GM23338 (cell line): ENCODE results near the gene ACTR6. TPM values are rescaled to one million over a fixed set of nuclear protein-coding genes. Genes with fewer than 3 reads are reported as not detected.
A peak's percentile ranks its signal among the peaks of the same experiment; 100 is the strongest.

Source experiments
- ATAC-seq: fragments of 200-7000 bp; cut with Tn5 transposase; 3 replicates; pipeline ENCODE4 v1.9.1; 2020
- DNase-seq: peaks from one replicate; pipeline ENCODE4 v3.0.0-alpha.2; 2015; ENCODE audit warnings: low spot score
- H2AFZ ChIP-seq: fragments of 200-600 bp; sonication (generic); 2 replicates; pipeline ENCODE4 v1.8.0; 2016; ENCODE audit warnings: antibody characterized with exemption, mild to moderate bottlenecking, moderate library complexity
- H3F3A ChIP-seq: fragments of 200-600 bp; sonication (generic); replicated peaks from 2 replicates; pipeline ENCODE4 v1.8.0; 2017; ENCODE audit warnings: antibody characterized with exemption, mixed run types, low read depth
- H3K27ac ChIP-seq: fragments of 200-600 bp; sonication (generic); 2 replicates; pipeline ENCODE4 v1.6.1; 2016; ENCODE audit warnings: low read depth
- H3K27me3 ChIP-seq: fragments of 200-600 bp; sonication (generic); 2 replicates; pipeline ENCODE4 v1.8.0; 2016; ENCODE audit warnings: mild to moderate bottlenecking, mixed run types, moderate library complexity; ENCODE audit not compliant: insufficient read depth
- H3K36me3 ChIP-seq: fragments of 200-600 bp; sonication (generic); 2 replicates; pipeline ENCODE4 v1.8.0; 2016; ENCODE audit warnings: mild to moderate bottlenecking; ENCODE audit not compliant: insufficient read depth
- H3K4me1 ChIP-seq: fragments of 200-600 bp; sonication (generic); 2 replicates; pipeline ENCODE4 v1.8.0; 2016; ENCODE audit warnings: mild to moderate bottlenecking, moderate library complexity; ENCODE audit not compliant: insufficient read depth
- H3K4me2 ChIP-seq: fragments of 200-600 bp; sonication (generic); 2 replicates; pipeline ENCODE4 v1.7.1; 2017; ENCODE audit warnings: mixed run types
- H3K4me3 ChIP-seq: fragments of 200-600 bp; sonication (generic); 2 replicates; pipeline ENCODE4 v1.6.1; 2016; ENCODE audit warnings: mixed run types
- H3K79me2 ChIP-seq: fragments of 200-600 bp; sonication (generic); replicated peaks from 2 replicates; pipeline ENCODE4 v1.8.0; 2017; ENCODE audit warnings: mild to moderate bottlenecking; ENCODE audit not compliant: insufficient read depth
- H3K9me2 ChIP-seq: fragments of 200-600 bp; sonication (generic); 2 replicates; pipeline ENCODE4 v1.8.0; 2017; ENCODE audit not compliant: insufficient read depth
- H4K20me1 ChIP-seq: fragments of 200-600 bp; sonication (generic); replicated peaks from 2 replicates; pipeline ENCODE4 v1.8.0; 2017; ENCODE audit warnings: mild to moderate bottlenecking; ENCODE audit not compliant: insufficient read depth
- H3K27ac Mint-ChIP-seq: 2 replicates; pipeline ENCODE4 v1.8.0; 2020; ENCODE audit warnings: inconsistent platforms, mild to moderate bottlenecking, moderate library complexity, mixed read lengths
- H3K27me3 Mint-ChIP-seq: 3 replicates; pipeline ENCODE4 v1.8.0; 2022; ENCODE audit warnings: low read depth, mild to moderate bottlenecking, moderate library complexity, mixed read lengths, inconsistent platforms; ENCODE audit not compliant: insufficient read depth, poor library complexity
- H3K36me3 Mint-ChIP-seq: 3 replicates; pipeline ENCODE4 v1.8.0; 2021; ENCODE audit warnings: low read depth, mild to moderate bottlenecking, inconsistent platforms, moderate library complexity, mixed read lengths
- H3K4me1 Mint-ChIP-seq: 3 replicates; pipeline ENCODE4 v1.8.0; 2020; ENCODE audit warnings: mild to moderate bottlenecking, inconsistent platforms, mixed read lengths
- H3K4me3 Mint-ChIP-seq: 3 replicates; pipeline ENCODE4 v1.8.0; 2021; ENCODE audit warnings: moderate library complexity, mild to moderate bottlenecking, inconsistent platforms, mixed read lengths
- H3K9me3 Mint-ChIP-seq: 3 replicates; pipeline ENCODE4 v1.8.0; 2020; ENCODE audit warnings: moderate library complexity, mild to moderate bottlenecking, inconsistent platforms, mixed read lengths
- CREB1 ChIP-seq: fragments of 250-450 bp; sonication (Bioruptor Pico); IDR thresholded peaks from 2 replicates; pipeline ENCODE4 v1.5.0; 2020; ENCODE audit warnings: low read depth, mild to moderate bottlenecking, moderate library complexity
- CTCF ChIP-seq, 2 experiments: fragments of 200-600 bp in 1 of 2; sonication (generic) in 1 of 2; conservative IDR thresholded peaks; 2 replicates each; pipeline versions ENCODE4 v1.5.1 to v1.6.1; 2016 to 2017; ENCODE audit warnings: antibody characterized with exemption in 2 of 2, low read depth in 2 of 2, mild to moderate bottlenecking in 2 of 2, moderate library complexity in 1 of 2
- EZH2 ChIP-seq: fragments of 200-600 bp; sonication (generic); IDR thresholded peaks from one replicate; pipeline ENCODE4 v1.8.0; 2017; ENCODE audit warnings: antibody characterized with exemption, mild to moderate bottlenecking, low read depth; ENCODE audit not compliant: unreplicated experiment
- EZH2phosphoT487 ChIP-seq: fragments of 200-600 bp; sonication (generic); IDR thresholded peaks from one replicate; pipeline ENCODE4 v1.8.1; 2018; ENCODE audit warnings: antibody characterized with exemption; ENCODE audit not compliant: unreplicated experiment
- JUNB ChIP-seq: IDR thresholded peaks from one replicate; pipeline ENCODE4 v1.6.1; 2016; ENCODE audit warnings: antibody characterized with exemption; ENCODE audit not compliant: unreplicated experiment
- NANOG ChIP-seq: IDR thresholded peaks from 2 replicates; pipeline ENCODE4 v1.6.1; 2016; ENCODE audit warnings: antibody characterized with exemption, borderline replicate concordance
- POLR2AphosphoS5 ChIP-seq: IDR thresholded peaks from 2 replicates; pipeline ENCODE4 v1.6.1; 2016; ENCODE audit warnings: antibody characterized with exemption, low read depth
- STAT1 ChIP-seq: IDR thresholded peaks from one replicate; pipeline ENCODE4 v1.6.1; 2016; ENCODE audit warnings: antibody characterized with exemption; ENCODE audit not compliant: unreplicated experiment
- ZNF114 ChIP-seq: fragments of 250-450 bp; sonication (Bioruptor Pico); IDR thresholded peaks from 2 replicates; pipeline ENCODE4 v1.5.0; 2020; ENCODE audit warnings: mild to moderate bottlenecking, moderate library complexity
- ZNF331 ChIP-seq: fragments of 250-450 bp; sonication (Bioruptor Pico); IDR thresholded peaks from 2 replicates; pipeline ENCODE4 v1.5.0; 2020; ENCODE audit warnings: low read depth, mild to moderate bottlenecking, moderate library complexity
- ZNF462 ChIP-seq: fragments of 250-450 bp; sonication (Bioruptor Pico); IDR thresholded peaks from 2 replicates; pipeline ENCODE4 v1.5.0; 2020; ENCODE audit warnings: mild to moderate bottlenecking, moderate library complexity
- polyA plus RNA-seq: library from polyadenylated mRNA; unstranded; fragments of >200 nt; fragmentation: Nextera tagmentation; extraction: Ambion mirVana; gene quantifications from 2 replicates; pipeline ENCODE4 v1.2.1, GENCODE V29; 2016
- total RNA-seq: library from RNA; depleted of rRNA; stranded (reverse); fragments of >200 nt; shearing (Covaris generic); gene quantifications from 2 replicates; pipeline ENCODE4 v1.2.3, GENCODE V29; 2014
- TF ChIP-seq, protein P1 (sequence below): IDR thresholded peaks from one replicate; pipeline ENCODE4 v1.6.1; 2018; ENCODE audit warnings: antibody characterized with exemption; ENCODE audit not compliant: unreplicated experiment
- TF ChIP-seq, protein P2 (sequence below): IDR thresholded peaks from 2 replicates; pipeline ENCODE4 v1.6.1; 2016; ENCODE audit warnings: antibody characterized with exemption

The ACTR6 gene
- total and polyA plus RNA-seq, 2 experiments from 2014 or later: 30.1 to 42.5 TPM

GRCh38 chr12:100185361-100185894 is 15.2 kb upstream of the ACTR6 start:
- H3K4me1 ChIP-seq: no peaks in the 10 kb centered on the region
- no peak for TF ChIP-seq NANOG
- no peak for TF ChIP-seq ZNF331
- TF ChIP-seq EZH2phosphoT487: no peak
- TF ChIP-seq EZH2: no peak
- TF ChIP-seq CREB1: no peak
- TF ChIP-seq ZNF462 (CRISPR knock-in tag): no peak
- no peak for TF ChIP-seq JUNB
- no peak for TF ChIP-seq POLR2AphosphoS5
- no peak for TF ChIP-seq ZNF114 (CRISPR knock-in tag)
- TF ChIP-seq, protein P1, sequence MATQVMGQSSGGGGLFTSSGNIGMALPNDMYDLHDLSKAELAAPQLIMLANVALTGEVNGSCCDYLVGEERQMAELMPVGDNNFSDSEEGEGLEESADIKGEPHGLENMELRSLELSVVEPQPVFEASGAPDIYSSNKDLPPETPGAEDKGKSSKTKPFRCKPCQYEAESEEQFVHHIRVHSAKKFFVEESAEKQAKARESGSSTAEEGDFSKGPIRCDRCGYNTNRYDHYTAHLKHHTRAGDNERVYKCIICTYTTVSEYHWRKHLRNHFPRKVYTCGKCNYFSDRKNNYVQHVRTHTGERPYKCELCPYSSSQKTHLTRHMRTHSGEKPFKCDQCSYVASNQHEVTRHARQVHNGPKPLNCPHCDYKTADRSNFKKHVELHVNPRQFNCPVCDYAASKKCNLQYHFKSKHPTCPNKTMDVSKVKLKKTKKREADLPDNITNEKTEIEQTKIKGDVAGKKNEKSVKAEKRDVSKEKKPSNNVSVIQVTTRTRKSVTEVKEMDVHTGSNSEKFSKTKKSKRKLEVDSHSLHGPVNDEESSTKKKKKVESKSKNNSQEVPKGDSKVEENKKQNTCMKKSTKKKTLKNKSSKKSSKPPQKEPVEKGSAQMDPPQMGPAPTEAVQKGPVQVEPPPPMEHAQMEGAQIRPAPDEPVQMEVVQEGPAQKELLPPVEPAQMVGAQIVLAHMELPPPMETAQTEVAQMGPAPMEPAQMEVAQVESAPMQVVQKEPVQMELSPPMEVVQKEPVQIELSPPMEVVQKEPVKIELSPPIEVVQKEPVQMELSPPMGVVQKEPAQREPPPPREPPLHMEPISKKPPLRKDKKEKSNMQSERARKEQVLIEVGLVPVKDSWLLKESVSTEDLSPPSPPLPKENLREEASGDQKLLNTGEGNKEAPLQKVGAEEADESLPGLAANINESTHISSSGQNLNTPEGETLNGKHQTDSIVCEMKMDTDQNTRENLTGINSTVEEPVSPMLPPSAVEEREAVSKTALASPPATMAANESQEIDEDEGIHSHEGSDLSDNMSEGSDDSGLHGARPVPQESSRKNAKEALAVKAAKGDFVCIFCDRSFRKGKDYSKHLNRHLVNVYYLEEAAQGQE: no peak
- no peak for TF ChIP-seq STAT1
- TF ChIP-seq, protein P2, sequence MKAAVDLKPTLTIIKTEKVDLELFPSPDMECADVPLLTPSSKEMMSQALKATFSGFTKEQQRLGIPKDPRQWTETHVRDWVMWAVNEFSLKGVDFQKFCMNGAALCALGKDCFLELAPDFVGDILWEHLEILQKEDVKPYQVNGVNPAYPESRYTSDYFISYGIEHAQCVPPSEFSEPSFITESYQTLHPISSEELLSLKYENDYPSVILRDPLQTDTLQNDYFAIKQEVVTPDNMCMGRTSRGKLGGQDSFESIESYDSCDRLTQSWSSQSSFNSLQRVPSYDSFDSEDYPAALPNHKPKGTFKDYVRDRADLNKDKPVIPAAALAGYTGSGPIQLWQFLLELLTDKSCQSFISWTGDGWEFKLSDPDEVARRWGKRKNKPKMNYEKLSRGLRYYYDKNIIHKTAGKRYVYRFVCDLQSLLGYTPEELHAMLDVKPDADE: no peak
- no peak for TF ChIP-seq CTCF (conservative IDR thresholded peaks at IDR 0.05; ENCODE audit: low read depth in 2 of 2)
- H3K4me1 Mint-ChIP-seq: peaks cover 8% of the 10 kb centered on the region
- no peaks in the 10 kb centered on the region for H3K27me3 ChIP-seq
- H3K27ac Mint-ChIP-seq: peak overlapping the region; percentile 55; the same call in 1 of the 2 replicates
- no peak overlapping the region for H3K4me2 ChIP-seq
- H3F3A ChIP-seq: no peaks in the 10 kb centered on the region
- H4K20me1 ChIP-seq: no peaks in the 10 kb centered on the region
- ATAC-seq: peak; percentile 39; the same call in 2 of the 3 replicates
- H2AFZ ChIP-seq: no peak overlapping the region
- peaks cover 23% of the 10 kb centered on the region for H3K36me3 Mint-ChIP-seq
- DNase-seq: no peak
- no peak overlapping the region for H3K4me3 ChIP-seq
- no peaks in the 10 kb centered on the region for H3K9me2 ChIP-seq
- no peaks in the 10 kb centered on the region for H3K36me3 ChIP-seq
- H3K27ac ChIP-seq: no peak overlapping the region
- H3K9me3 Mint-ChIP-seq: peaks cover 2% of the 10 kb centered on the region; the same call in 1 of the 3 replicates
- H3K79me2 ChIP-seq: peaks cover 5% of the 10 kb centered on the region; the same call in 1 of the 2 replicates
- no peak overlapping the region for H3K4me3 Mint-ChIP-seq
- H3K27me3 Mint-ChIP-seq: peaks cover 2% of the 10 kb centered on the region
